HEK293T (cell line): ENCODE results near the gene SYNPO2.
"Not testable (repeated sequence)": the region's sequence is repeated elsewhere in the genome, so short reads cannot be mapped to it uniquely, and the experiment has no call there.

Experiments used
- CTCF ChIA-PET: fragments of 350-600 bp; formaldehyde crosslinking; extraction: SDS; loops from one replicate; lab custom pipeline; 2021; ENCODE audit warnings: antibody characterized with exemption, inconsistent platforms; lab: Yijun Ruan, JAX
- POLR2A ChIA-PET: fragments of 350-600 bp; formaldehyde crosslinking; extraction: SDS; loops from one replicate; lab custom pipeline; 2020; ENCODE audit warnings: antibody characterized with exemption, inconsistent platforms; lab: Yijun Ruan, JAX
- DNase-seq: peaks from one replicate; pipeline ENCODE4 v3.0.0; 2012; ENCODE audit warnings: mixed read lengths; ENCODE audit errors: extremely low spot score
- ARNT ChIP-seq: fragments of 450-650 bp; IDR thresholded peaks from 2 replicates; pipeline ENCODE4 v1.6.1; 2017; ENCODE audit warnings: mild to moderate bottlenecking
- BHLHE40 ChIP-seq: fragments of 450-650 bp; IDR thresholded peaks from 2 replicates; pipeline ENCODE4 v1.6.1; 2016; ENCODE audit warnings: mild to moderate bottlenecking, moderate library complexity, borderline replicate concordance
- CTBP1 ChIP-seq: fragments of 450-650 bp; IDR thresholded peaks from 2 replicates; pipeline ENCODE4 v1.6.1; 2016; ENCODE audit warnings: borderline replicate concordance
- ELF4 ChIP-seq: fragments of 450-650 bp; IDR thresholded peaks from 2 replicates; pipeline ENCODE4 v1.6.1; 2017; ENCODE audit warnings: antibody characterized with exemption
- FOXA1 ChIP-seq: fragments of 450-650 bp; IDR thresholded peaks from 2 replicates; pipeline ENCODE4 v1.6.1; 2016; ENCODE audit warnings: mild to moderate bottlenecking
- FOXK2 ChIP-seq: fragments of 450-650 bp; IDR thresholded peaks from 2 replicates; pipeline ENCODE4 v1.6.1; 2016; ENCODE audit warnings: mild to moderate bottlenecking
- FOXM1 ChIP-seq: fragments of 450-650 bp; IDR thresholded peaks from 2 replicates; pipeline ENCODE4 v1.6.1; 2017; ENCODE audit warnings: mild to moderate bottlenecking, borderline replicate concordance
- HDGF ChIP-seq: fragments of 450-650 bp; IDR thresholded peaks from 2 replicates; pipeline ENCODE4 v1.6.1; 2017; ENCODE audit warnings: antibody characterized with exemption, borderline replicate concordance
- L3MBTL2 ChIP-seq: fragments of 450-650 bp; conservative IDR thresholded peaks from 2 replicates; pipeline ENCODE4 v1.6.1; 2016; ENCODE audit warnings: mild to moderate bottlenecking
- LEF1 ChIP-seq: fragments of 450-650 bp; IDR thresholded peaks from 2 replicates; pipeline ENCODE4 v1.6.1; 2017; ENCODE audit warnings: mild to moderate bottlenecking, borderline replicate concordance
- NFRKB ChIP-seq: fragments of 450-650 bp; IDR thresholded peaks from 2 replicates; pipeline ENCODE4 v1.6.1; 2016; ENCODE audit warnings: mild to moderate bottlenecking, moderate library complexity
- PKNOX1 ChIP-seq: fragments of 450-650 bp; IDR thresholded peaks from 2 replicates; pipeline ENCODE4 v1.6.1; 2016
- SP1 ChIP-seq: fragments of 450-650 bp; IDR thresholded peaks from 2 replicates; pipeline ENCODE4 v1.6.1; 2017
- SUZ12 ChIP-seq: fragments of 450-650 bp; IDR thresholded peaks from 2 replicates; pipeline ENCODE4 v1.6.1; 2016; ENCODE audit warnings: mild to moderate bottlenecking
- TARDBP ChIP-seq: fragments of 450-650 bp; IDR thresholded peaks from 2 replicates; pipeline ENCODE4 v1.6.1; 2016
- ZNF384 ChIP-seq: fragments of 450-650 bp; IDR thresholded peaks from 2 replicates; pipeline ENCODE4 v1.6.1; 2016

SYNPO2 gene

GRCh38 chr4:118877797-118878196, 10.9 kb upstream of the SYNPO2 start:
- ChIA-PET POLR2A (no interaction called here), CTCF (no interaction called here)
- DNase-seq = no peak
- TF ChIP-seq L3MBTL2 (no peak), ARNT (no peak), LEF1 (no peak), ELF4 (no peak), FOXM1 (no peak), FOXA1 (no peak), HDGF (no peak), TARDBP (no peak), NFRKB (no peak)

- DNase-seq, CTCF ChIA-PET, POLR2A ChIA-PET: not testable (repeated sequence)
These were observed 10.1 kb upstream of the SYNPO2 start for GRCh38 chr4:118878507-118878906.

GRCh38 chr4:118879409-118879808, 9.2 kb upstream of the SYNPO2 start:
- TF ChIP-seq SP1 (no peak), FOXK2 (no peak), ARNT (no peak), ELF4 (no peak), NFRKB (no peak), L3MBTL2 (no peak), SUZ12 (no peak)
- ChIA-PET POLR2A (no interaction called here), CTCF (no interaction called here)
- no peak for DNase-seq

GRCh38 chr4:118881512-118882146, 7.0 kb upstream of the SYNPO2 start:
- ChIA-PET POLR2A (no interaction called here), CTCF (no interaction called here)
- TF ChIP-seq ZNF384 = no peak
- no peak for TF ChIP-seq NFRKB
- TF ChIP-seq HDGF = no peak
- no peak for TF ChIP-seq BHLHE40
- TF ChIP-seq SUZ12 = no peak
- TF ChIP-seq ELF4 = no peak
- no peak for TF ChIP-seq ARNT
- TF ChIP-seq FOXK2 = no peak
- no peak for TF ChIP-seq TARDBP
- TF ChIP-seq LEF1 = no peak
- TF ChIP-seq PKNOX1 = no peak
- no peak for DNase-seq

GRCh38 chr4:118883861-118884260, 4.8 kb upstream of the SYNPO2 start:
- DNase-seq = no peak
- CTCF ChIA-PET = interaction anchor here (0.7 kb wide), 1 partner anchor 100 kb away, joined by 3 read pairs; no protein-coding TSS in a partner anchor
- TF ChIP-seq BHLHE40 = no peak
- TF ChIP-seq LEF1 = no peak
- TF ChIP-seq L3MBTL2 = no peak
- TF ChIP-seq ELF4 = no peak
- TF ChIP-seq ARNT = no peak
- TF ChIP-seq SP1 = no peak
- TF ChIP-seq TARDBP = no peak
- TF ChIP-seq FOXK2 = no peak
- TF ChIP-seq HDGF = no peak
- no peak for TF ChIP-seq NFRKB
- no peak for TF ChIP-seq ZNF384
- no peak for TF ChIP-seq FOXM1
- no peak for TF ChIP-seq SUZ12
- TF ChIP-seq CTBP1 = no peak
- POLR2A ChIA-PET = no interaction called here

GRCh38 chr4:118884716-118885115, 3.9 kb upstream of the SYNPO2 start:
- POLR2A ChIA-PET = no interaction called here

More at GRCh38 chr4:118884716-118885115, 3.9 kb upstream of the SYNPO2 start:
- no peak for TF ChIP-seq TARDBP
- no peak for TF ChIP-seq L3MBTL2
- no peak for TF ChIP-seq SUZ12
- TF ChIP-seq FOXM1 = no peak
- no peak for TF ChIP-seq HDGF
- TF ChIP-seq CTBP1 = no peak
- no peak for TF ChIP-seq FOXK2
- no peak for TF ChIP-seq FOXA1
- no peak for TF ChIP-seq ELF4
- TF ChIP-seq NFRKB = no peak
- TF ChIP-seq ARNT = no peak
- no peak for TF ChIP-seq SP1
- no peak for TF ChIP-seq ZNF384
- no peak for TF ChIP-seq BHLHE40
- no peak for TF ChIP-seq LEF1
- TF ChIP-seq PKNOX1 = no peak
- CTCF ChIA-PET = no interaction called here
- DNase-seq = no peak
